ENCODE data around the gene ZBTB45.

DNA sequence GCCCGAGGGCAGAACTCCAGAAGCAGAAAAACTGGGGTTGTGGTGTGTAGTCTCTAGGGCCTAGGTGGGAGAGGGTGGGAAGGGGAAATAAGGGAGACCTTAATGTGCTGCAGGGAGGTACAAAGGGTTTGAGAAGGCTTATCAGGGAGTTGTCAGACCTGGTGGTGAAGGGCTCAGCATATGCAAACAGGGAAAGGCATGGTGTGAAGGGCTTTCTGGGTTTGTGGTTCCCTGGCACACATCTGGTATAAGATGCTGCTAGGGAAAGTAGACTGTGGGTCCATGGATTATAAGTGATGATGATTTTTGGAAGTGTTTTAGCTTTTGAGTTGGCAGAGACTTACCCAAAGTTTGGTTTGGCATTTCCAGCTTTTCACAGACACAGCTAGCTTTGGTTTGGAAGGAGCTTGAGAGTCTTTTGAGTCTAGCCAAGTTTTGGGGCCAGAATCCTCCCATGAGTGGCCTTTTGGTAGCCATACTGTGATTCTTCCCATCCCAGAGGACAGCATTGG is 26.5 kb upstream of the ZBTB45 start:
- no peak for TF ChIP-seq CTCF (tag by site-specific recombination; IDR thresholded peaks at IDR 0.05)
- TF ChIP-seq SP7 (tag by site-specific recombination; IDR thresholded peaks at IDR 0.05): no peak
- TF ChIP-seq, protein P1, sequence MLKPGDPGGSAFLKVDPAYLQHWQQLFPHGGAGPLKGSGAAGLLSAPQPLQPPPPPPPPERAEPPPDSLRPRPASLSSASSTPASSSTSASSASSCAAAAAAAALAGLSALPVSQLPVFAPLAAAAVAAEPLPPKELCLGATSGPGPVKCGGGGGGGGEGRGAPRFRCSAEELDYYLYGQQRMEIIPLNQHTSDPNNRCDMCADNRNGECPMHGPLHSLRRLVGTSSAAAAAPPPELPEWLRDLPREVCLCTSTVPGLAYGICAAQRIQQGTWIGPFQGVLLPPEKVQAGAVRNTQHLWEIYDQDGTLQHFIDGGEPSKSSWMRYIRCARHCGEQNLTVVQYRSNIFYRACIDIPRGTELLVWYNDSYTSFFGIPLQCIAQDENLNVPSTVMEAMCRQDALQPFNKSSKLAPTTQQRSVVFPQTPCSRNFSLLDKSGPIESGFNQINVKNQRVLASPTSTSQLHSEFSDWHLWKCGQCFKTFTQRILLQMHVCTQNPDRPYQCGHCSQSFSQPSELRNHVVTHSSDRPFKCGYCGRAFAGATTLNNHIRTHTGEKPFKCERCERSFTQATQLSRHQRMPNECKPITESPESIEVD (tag by site-specific recombination; IDR thresholded peaks at IDR 0.05): no peak
- TF ChIP-seq ZNF341 (tag by site-specific recombination; IDR thresholded peaks at IDR 0.05; ENCODE audit: low read depth): no peak
- no peak for TF ChIP-seq ZNF561 (tag by site-specific recombination; IDR thresholded peaks at IDR 0.05; ENCODE audit: borderline replicate concordance)
- no peak for TF ChIP-seq ZNF558 (tag by site-specific recombination; IDR thresholded peaks at IDR 0.05)
- TF ChIP-seq MEIS1 (CRISPR knock-in tag; IDR thresholded peaks at IDR 0.05; ENCODE audit: borderline replicate concordance): no peak
- TF ChIP-seq ZBTB7A (tag by site-specific recombination; IDR thresholded peaks at IDR 0.05; ENCODE audit: low read depth): no peak
- no peak for TF ChIP-seq ZNF623 (tag by site-specific recombination; IDR thresholded peaks at IDR 0.05)
- no peak for TF ChIP-seq ZNF266 (tag by site-specific recombination; IDR thresholded peaks at IDR 0.05; ENCODE audit: low read depth)
